ENCODE results near the gene CUX1. TPM values are rescaled to one million over a fixed set of nuclear protein-coding genes. Genes with fewer than 3 reads are reported as not detected.

CUX1 gene, protein sequence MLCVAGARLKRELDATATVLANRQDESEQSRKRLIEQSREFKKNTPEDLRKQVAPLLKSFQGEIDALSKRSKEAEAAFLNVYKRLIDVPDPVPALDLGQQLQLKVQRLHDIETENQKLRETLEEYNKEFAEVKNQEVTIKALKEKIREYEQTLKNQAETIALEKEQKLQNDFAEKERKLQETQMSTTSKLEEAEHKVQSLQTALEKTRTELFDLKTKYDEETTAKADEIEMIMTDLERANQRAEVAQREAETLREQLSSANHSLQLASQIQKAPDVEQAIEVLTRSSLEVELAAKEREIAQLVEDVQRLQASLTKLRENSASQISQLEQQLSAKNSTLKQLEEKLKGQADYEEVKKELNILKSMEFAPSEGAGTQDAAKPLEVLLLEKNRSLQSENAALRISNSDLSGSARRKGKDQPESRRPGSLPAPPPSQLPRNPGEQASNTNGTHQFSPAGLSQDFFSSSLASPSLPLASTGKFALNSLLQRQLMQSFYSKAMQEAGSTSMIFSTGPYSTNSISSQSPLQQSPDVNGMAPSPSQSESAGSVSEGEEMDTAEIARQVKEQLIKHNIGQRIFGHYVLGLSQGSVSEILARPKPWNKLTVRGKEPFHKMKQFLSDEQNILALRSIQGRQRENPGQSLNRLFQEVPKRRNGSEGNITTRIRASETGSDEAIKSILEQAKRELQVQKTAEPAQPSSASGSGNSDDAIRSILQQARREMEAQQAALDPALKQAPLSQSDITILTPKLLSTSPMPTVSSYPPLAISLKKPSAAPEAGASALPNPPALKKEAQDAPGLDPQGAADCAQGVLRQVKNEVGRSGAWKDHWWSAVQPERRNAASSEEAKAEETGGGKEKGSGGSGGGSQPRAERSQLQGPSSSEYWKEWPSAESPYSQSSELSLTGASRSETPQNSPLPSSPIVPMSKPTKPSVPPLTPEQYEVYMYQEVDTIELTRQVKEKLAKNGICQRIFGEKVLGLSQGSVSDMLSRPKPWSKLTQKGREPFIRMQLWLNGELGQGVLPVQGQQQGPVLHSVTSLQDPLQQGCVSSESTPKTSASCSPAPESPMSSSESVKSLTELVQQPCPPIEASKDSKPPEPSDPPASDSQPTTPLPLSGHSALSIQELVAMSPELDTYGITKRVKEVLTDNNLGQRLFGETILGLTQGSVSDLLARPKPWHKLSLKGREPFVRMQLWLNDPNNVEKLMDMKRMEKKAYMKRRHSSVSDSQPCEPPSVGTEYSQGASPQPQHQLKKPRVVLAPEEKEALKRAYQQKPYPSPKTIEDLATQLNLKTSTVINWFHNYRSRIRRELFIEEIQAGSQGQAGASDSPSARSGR (N-terminal part only)
- 38.3 TPM for polyA plus RNA-seq (ENCODE audit: insufficient read length)

DNA sequence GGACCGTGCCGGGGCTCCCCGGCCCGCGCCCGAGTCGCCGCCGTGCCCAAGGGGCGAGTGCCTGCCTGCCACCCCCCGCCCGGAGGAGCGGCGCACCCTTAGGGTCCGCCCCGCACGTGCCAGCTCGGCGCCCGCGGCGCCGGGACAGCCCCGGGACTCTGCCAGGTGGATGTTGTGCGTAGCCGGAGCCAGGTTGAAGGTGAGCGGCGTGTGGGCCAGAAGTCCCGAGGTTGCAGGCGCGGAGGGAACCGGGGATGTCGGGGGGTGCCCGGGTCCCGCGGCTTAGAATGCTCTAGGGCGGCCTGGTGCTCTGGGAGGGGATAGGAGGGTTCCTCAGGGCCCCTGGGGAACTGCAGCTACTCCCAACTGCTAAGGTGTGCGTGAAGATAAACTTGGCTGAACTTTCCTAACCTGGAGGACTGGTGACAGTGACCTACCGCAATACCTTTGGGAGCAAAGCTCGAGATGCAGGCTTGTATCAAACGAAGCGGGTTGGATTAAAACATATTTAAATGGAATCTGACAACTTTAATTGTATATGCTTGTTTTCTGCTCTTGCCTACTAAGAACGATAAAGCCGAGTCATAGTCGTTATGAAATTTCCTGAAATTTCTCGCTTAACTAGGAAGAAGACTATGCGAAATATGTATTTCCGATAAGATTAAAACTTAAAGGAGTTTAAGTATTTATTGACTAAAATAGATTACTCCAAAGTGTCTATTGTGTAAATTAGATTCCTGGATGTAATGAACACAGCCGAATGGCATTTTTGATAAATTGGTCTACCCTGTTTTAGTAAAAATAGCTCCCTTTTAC is at the start of gene CUX1:
Gene CUX1, plus strand, starts transcription at position 156 of the 816 bp plus-strand sequence. Its CDS starts 14 bp downstream, at position 170.
- DNase-seq (ENCODE audit: low read depth), result no peak

DNA sequence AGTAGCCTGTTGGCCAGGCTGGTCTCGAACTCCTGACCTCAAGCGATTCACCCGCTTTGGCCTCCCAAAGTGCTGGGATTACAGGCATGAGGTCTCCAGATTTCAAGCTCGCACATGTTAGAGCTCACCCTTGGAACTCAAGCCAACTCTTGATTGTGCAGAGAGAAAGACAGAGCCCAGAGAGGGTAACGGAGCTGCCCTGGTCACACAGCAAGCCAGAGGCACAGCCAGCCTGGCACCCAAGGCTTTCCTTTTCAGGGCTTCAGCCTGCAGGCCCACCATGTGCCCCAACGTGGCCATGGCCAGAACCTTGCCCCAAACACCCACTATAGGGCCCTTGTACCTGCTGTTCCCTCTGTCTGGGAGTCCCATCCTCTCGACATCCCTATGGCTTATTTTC is 49.1 kb upstream of the CUX1 start:
- no peak for DNase-seq (ENCODE audit: low read depth)

DNA sequence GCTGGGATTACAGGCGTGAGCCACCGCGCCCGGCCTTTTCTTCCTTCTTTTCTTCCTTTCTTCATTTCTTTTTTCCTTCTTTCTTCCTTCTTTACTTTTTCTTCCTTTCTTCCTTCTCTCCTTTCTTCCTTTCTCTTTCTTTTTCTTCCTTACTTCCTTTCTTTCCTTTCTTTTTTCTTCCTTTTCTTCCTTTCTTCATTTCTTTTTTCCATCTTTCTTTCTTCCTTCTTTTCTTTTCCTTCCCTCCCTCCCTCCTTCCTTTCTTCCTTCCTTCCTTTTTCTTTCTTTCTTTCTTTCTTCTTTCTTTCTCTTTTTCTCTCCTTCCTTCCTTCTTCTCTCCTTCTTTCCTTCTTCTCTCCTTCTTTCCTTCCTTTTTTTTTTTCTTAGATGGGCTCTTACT is 47.0 kb upstream of the CUX1 start:
- DNase-seq (ENCODE audit: low read depth), result no peak

DNA sequence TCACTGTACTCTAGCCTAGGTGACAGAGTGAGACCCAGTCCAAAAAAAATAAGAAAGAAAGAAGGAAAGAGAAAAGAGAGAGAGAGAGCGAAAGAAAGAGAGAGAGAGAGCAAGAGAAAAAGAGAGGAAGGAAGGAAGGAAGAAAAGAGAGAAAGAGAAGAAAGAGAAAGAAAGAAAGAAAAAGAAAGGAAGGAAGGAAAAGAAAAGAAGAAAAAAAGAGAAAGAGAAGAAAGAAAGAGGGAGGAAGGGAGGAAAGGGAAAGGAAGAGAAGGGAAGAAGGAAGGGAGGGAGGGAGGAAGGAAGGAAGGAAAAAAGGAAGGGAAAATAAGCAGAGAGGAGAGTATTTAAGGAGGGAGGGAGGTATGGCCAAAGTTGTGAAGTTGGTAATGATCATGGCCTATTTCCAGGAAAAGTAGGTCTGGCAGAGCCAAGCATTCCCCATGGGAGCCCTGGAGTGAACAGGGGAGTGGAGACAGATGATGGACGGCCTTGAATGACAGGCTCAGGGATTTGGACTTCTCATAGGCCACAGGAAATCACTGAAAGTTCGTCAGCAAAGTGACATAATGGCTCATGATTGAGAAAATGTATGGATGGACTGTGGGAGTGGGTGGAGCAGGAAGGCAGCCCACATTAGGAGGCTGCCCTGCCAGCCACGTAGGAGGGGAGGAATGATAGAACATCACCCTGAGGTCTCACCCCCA is 44.8 kb upstream of the CUX1 start:
- DNase-seq (ENCODE audit: low read depth), result no peak

DNA sequence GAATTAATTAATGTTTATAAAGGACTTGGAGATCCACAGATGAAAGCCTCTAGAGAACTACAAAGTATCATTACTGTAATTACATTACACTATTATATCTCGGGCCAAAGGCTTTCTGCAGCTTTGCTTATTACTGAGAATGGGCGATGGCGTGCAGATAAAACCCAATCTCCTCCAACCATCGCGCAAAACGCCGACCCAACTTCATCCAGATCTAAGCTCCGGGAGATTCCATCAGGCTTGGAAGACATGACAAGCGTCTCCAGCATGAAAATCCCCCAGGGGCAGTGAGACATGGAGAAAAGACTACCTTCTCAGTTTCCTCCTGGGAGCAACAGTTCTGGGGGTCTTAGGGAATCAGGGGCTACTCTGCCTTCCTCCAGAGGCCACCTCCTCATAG is 42.2 kb upstream of the CUX1 start:
- no peak for DNase-seq (ENCODE audit: low read depth)

DNA sequence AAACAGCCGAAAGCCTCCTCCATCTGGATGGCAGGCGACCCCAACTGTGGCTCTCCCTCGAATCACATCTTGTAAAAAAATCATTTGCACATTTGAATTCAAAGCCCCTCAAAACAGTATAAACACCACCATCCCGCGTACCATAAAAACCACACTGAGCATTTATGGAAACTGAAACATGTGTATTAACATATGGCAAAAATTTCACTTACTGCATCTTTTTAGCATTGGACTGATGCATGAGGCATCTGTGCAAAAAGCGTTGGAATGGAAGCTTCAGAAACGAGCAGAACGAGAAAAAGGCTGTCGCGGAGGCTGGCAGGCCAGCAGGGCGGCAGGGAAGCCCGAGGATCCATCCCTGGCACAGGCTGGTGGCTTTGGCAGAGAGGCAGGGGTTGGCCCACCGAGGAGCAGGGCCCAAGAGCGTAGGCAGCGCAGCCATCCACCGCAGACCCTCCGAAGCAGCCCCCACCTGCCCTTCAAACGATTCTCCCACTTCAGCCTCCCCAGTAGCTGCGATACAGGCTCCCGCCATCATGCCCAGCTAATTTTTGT is 39.3 kb upstream of the CUX1 start:
- DNase-seq (ENCODE audit: low read depth), result no peak

DNA sequence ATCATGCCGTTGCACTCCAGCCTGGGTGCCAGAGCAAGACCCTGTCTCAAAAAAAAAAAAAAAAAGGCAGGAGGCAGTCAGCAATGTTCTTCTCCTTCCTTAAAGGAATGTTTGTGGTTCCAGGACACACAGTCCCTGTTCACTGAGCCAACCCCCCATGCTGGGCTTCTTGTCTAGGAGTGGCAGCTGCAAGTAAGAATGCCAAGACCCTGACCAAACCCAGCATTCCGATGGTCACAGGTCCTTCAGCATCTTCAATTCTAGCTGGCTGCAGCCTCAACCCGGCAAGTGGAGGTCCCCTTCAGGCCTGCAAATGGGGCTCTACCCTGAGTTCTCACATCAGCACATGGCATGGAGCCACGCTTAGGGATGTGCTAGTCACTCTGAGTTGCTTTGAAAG is 38.2 kb upstream of the CUX1 start:
- no peak for DNase-seq (ENCODE audit: low read depth)

DNA sequence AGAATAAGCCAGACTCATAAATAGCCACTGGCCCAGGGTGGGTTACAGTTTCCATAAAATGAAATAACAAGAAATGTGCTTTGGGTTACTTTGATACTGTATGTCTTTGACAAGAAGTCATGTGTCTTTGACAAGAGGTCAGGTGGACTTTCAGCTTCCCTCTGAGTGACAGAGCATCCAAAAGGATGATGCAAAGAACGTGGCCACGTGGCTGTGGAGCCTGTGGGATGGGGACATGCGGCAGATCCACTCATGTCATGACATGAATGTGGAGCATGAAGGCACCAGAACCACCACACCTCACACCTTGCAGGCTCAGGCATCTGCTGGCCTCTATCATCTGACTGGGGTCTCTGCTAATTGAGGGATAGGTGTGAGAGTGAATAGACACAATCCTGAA is 37.1 kb upstream of the CUX1 start:
- no peak for DNase-seq (ENCODE audit: low read depth)

DNA sequence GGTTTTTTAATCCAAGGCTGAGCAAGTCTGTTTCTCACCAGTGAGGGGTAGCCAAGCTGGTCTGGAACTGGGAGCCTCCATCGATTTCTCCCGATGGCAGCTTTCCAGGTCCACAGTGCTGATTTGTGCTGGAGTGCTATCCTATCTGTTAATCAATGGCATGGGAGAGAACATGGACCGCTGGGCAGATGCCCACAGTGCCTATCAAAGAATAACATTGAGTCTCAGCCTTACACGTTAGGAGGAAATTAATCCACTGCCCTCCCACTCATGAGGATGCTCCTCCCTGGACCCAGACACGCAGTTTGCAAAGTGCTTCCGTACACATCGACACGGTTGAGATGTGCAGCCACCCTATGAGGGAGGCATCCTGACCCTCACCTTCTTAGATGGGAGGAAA is 36.0 kb upstream of the CUX1 start:
- DNase-seq (ENCODE audit: low read depth), result no peak

DNA sequence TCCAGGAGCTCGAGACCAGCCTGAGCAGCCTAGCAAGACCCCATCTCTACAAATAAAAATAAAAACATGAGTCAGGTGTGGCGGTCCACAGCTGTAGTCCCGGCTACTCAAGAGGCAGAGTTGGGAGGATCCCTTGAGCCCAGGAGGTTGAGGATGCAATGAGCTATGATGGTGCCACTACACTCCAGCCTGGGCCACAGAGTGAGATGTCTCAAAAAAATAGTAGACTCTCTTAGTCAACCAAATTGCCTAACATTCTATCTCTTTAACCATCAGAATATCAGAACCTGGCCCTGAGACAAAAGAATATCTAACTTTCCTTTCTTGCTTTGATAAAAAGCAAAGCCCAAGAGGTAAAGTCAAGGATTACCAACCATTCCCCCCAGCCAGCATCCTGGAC is 35.0 kb upstream of the CUX1 start:
- no peak for DNase-seq (ENCODE audit: low read depth)

DNA sequence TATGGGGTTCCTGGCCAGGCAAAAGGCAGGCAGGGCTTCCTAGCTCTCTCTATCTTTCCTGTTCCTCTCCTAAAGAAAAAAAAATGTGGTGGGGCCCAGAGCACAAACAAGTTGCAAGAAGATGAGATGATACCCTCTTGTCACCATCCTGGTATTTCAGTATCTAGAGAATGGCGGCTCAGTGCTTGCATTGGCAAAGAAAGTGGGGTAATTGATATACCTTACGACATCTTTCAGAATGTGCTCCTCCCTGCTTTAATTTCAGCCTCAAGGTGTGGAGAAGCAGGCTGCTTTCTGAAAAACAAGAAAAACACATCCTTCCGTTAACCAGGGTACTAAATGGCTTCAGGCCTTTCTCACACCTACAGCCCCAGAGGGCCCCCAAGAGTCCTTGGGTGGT is 34.5 kb upstream of the CUX1 start:
- no peak for DNase-seq (ENCODE audit: low read depth)

DNA sequence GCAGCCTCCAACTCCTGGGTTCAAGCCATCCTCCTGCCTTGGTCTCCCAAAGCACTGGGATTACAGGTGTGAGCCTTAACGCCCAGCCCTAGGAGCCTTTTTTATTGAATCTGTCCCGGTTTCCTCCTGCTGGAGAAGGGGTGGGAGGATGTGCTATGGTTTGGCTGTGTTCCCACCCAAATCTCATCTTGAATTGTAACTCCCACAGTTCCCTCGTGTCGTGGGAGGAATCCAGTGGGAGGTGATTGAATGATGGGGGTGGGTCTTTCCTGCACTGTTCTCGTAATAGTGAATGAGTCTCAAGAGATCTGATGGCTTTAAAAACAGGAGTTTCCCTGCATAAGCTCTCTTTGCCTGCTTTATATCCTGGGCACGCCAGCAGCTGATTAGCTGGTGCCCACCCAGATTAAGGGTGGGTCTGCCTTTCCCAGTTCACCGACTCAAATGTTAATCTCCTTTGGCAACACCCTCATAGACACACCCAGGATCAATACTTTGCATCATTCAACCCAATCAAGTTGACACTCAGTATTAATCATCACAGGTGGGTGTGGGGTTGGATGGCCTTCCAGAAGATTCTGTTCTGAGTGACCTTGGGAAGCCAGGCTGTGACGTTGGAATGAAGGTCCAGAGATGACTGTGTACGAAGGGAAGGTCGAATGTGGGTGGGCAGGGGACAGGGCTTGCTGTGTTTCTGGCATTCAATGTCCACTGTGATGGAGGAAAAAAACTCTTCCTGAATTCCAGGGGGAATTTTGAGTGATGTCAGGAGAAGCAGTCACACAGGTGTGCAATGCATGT is 33.8 kb upstream of the CUX1 start:
- no peak for DNase-seq (ENCODE audit: low read depth)

DNA sequence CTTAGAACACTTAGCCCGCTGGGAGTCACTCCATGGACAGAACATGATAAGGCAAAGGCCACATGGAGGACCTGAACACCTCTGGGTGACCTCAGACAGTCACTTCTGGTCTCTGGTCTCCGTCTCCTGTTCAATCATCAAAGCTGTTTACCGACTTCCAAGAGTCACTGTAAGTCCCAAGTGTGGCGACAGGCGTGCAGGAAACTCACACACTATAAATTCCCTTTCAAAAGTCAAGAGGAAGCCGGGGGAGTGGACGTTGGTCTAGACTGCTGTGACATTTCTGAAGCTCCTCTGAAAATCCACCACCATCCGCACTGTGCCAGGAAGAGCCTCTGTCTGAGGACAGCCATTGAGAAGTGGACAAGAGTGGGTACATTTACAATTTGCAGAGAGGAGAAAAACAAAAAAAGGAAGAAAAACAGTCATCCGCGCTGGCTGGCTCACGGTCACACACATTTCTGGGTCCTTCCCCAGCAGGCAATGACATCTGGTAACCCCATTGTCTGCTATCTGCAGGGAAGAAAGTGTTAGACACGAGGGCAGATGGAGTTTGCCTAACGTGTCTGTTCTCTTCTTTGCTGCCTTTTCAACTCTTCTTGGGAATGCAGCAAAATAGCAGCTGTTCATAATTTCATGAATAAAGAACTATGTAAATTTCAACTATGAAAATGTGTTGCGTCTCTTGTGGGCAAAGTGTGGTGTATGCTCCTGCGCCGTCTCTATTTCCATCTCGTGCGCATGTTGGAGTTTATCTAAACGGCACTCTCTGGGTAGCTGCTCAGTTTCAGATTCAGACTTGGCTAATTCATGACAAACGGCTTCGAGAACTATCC is 32.9 kb upstream of the CUX1 start:
- DNase-seq (ENCODE audit: low read depth), result no peak

DNA sequence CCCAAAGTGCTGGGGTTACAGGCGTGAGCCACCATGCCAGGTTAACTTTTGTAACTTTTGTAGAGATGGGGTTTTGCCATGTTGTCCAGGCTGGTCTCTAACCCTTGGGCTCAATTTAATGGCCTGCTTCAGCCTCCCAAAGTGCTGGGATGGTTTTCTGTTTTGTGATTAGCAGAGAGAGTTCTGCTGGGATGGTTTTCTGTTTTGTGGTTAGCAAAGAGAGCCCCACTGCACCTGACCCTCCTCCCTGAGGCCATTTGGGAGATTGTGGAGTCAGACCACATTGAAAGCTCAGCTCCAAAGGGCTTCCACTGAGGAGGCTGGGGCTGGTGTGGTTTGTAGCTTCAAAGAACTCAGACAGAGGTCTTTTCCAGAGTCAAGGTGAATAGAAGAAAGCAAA is 29.6 kb upstream of the CUX1 start:
- DNase-seq (ENCODE audit: low read depth), result no peak

DNA sequence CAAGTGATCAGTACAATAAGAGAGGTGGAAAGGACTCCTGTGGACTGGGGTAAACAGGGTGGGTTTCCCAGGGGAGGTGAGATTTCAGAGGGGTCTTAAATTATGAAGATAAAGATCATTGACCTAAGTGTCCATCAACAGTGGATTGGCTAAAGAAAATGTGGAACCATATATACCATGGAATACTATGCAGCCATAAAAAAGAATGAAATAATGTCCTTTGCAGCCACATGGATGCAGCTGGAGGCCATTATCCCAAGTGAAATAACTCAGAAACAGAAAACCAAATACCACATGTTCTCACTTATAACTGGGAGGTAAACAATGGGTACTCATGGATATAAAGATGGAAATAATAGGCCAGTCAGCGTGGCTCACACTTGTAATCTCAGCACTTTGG is 28.9 kb upstream of the CUX1 start:
- no peak for DNase-seq (ENCODE audit: low read depth)

DNA sequence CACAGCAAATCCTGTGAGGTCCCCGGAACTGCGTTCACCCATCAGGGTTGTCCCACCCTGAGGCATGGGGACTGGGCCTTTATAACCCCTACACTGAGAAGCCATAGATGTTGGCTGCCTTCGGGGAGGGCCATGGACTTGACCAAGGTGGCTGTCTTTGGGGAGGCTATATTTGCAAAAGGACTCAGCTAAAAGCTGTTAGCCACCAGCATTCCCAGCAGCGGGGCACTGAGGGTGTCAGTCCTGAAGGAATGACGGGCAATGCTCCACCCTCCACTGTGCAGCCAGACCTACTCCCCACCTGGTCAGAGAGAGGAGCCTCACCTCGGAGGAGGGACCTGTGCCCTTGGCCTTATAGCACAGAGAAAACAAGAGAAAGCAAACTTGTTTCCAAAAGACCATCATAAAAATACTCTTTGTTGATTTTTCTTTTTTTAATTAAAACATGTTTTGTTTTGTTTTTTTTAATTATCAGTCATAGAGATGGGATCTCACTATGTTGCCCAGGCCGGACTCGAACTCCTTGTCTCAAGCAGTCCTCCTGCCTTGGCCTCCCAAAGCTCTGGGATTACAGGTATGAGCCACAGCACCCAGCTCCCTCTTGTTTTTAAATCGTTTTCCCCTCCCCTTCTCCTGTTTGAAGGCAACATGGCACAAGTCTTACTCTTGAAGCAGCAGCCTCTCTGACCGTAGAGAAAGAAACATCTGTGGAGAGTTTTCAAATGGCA is 26.7 kb upstream of the CUX1 start:
- no peak for DNase-seq (ENCODE audit: low read depth)

DNA sequence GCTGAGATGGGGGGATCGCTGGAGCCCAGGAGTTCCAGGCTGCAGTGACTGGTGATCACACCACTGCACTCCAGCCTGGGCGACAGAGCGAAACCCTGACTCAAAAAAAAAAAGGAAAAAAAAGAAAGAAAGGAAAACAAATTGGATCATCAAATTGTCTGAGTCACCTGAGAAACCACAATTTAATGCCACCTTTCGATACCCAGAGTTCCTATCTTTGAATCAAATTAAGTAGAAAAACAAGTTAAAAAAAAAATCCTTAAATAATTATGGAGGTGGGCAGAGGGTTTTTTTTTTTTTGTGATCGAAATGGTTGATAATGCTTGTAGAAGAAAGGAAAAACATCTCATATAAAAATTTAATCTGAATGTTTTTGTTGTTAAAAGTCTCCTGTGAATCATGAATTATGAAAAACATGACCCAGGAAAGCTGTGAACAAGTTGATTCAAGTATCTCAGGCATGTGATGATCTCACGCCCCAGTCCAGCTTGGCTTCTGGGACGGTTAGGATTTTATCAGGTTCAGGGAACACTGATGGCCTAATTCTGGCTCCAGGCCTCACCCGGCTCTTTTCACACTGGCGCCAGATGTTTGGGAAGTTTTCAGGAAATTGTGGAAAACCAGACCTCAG is 25.3 kb upstream of the CUX1 start:
- no peak for DNase-seq (ENCODE audit: low read depth)
